Type B pancreatic cell (in vitro differentiated cells): ENCODE data around the gene TMEM44. TPM values are rescaled to one million over a fixed set of nuclear protein-coding genes. Genes with fewer than 3 reads are reported as not detected.

Experiments used
- DNase-seq: peaks from one replicate; pipeline ENCODE4 v3.0.0; 2021; ENCODE audit warnings: mixed read lengths; ENCODE audit not compliant: unreplicated experiment; ENCODE audit errors: extremely low spot score
- H3K27ac Mint-ChIP-seq: 2 replicates; pipeline ENCODE4 v1.8.0; 2021; ENCODE audit warnings: mild to moderate bottlenecking, mixed read lengths
- H3K27me3 Mint-ChIP-seq: 2 replicates; pipeline ENCODE4 v1.8.0; 2021; ENCODE audit warnings: mixed read lengths
- H3K36me3 Mint-ChIP-seq: 2 replicates; pipeline ENCODE4 v1.8.0; 2021; ENCODE audit warnings: mixed read lengths
- H3K4me1 Mint-ChIP-seq: one replicate; pipeline ENCODE4 v1.8.0; 2021; ENCODE audit warnings: mixed read lengths; ENCODE audit not compliant: unreplicated experiment
- H3K4me3 Mint-ChIP-seq: 2 replicates; pipeline ENCODE4 v1.8.0; 2021; ENCODE audit warnings: mild to moderate bottlenecking, mixed read lengths
- H3K9me3 Mint-ChIP-seq: 2 replicates; pipeline ENCODE4 v1.8.0; 2021; ENCODE audit warnings: mixed read lengths
- CTCF ChIP-seq: fragments of 200-600 bp; sonication (generic); conservative IDR thresholded peaks from 2 replicates; pipeline ENCODE4 v1.5.0; 2021; ENCODE audit warnings: antibody characterized with exemption, mild to moderate bottlenecking
- total RNA-seq: library from RNA; stranded (reverse); gene quantifications from 2 replicates; pipeline ENCODE4 v1.2.1, GENCODE V29; 2021; ENCODE audit warnings: low replicate concordance

TMEM44 gene
- total RNA-seq, 1 donor from 2014 or later, result 22.8 TPM

DNA sequence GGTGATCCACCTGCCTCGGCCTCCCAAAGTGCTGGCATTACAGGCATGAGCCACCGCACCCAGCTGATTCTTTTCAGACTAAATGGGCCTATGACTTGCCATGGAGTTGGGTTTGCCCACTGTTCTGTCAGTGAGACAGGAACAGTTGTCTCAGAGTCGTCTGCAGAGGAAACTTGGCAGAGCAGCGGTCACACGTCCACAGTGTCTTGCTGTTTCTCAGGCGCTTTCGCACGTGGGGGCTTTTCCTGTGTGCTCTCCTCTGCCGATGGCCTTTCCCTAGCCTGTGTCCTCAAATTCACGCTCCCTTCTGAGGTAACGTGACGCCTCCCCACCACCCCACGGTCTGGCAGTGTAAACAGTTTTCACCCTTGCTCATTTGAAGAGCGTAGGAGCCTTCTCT lies 11.3 kb downstream of the TMEM44 start:
- no peaks in the 10 kb centered on the region for H3K27me3 Mint-ChIP-seq
- H3K9me3 Mint-ChIP-seq, result no peaks in the 10 kb centered on the region
- DNase-seq, result no peak
- H3K4me3 Mint-ChIP-seq, result no peak overlapping the region
- H3K4me1 Mint-ChIP-seq, result peaks cover 14% of the 10 kb centered on the region
- no peak overlapping the region for H3K27ac Mint-ChIP-seq
- peaks cover 6% of the 10 kb centered on the region for H3K36me3 Mint-ChIP-seq
- TF ChIP-seq CTCF, result no peak

DNA sequence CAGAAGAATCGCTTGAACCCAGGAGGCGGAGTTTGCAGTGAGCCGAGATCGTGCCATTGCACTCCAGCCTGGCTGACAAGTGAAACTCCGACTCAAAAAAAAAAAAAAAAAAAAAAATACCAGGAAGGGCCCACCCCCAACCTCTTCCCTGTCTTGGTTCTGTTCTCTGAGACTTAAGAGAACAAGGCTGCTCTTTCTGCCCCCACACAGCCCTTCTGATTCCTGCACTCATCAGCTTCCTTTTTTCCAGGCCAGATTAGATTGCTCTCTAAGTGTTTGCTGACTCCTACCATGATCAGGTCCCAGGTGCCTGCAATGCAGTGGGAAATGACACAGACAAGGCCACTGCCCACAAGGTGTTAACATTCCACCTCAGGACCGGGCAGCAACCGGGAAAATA lies 13.0 kb downstream of the TMEM44 start:
- no peak overlapping the region for H3K27ac Mint-ChIP-seq
- H3K36me3 Mint-ChIP-seq, result peaks cover 3% of the 10 kb centered on the region
- H3K4me1 Mint-ChIP-seq, result peaks cover 14% of the 10 kb centered on the region
- no peak for DNase-seq
- H3K9me3 Mint-ChIP-seq, result no peaks in the 10 kb centered on the region
- no peaks in the 10 kb centered on the region for H3K27me3 Mint-ChIP-seq
- no peak overlapping the region for H3K4me3 Mint-ChIP-seq
- no peak for TF ChIP-seq CTCF

GRCh38 chr3:194619741-194620140 lies 13.5 kb downstream of the TMEM44 start:
- H3K4me1 Mint-ChIP-seq, result peaks cover 14% of the 10 kb centered on the region
- no peak for TF ChIP-seq CTCF
- no peaks in the 10 kb centered on the region for H3K9me3 Mint-ChIP-seq
- no peak overlapping the region for H3K4me3 Mint-ChIP-seq
- H3K27me3 Mint-ChIP-seq, result no peaks in the 10 kb centered on the region
- H3K27ac Mint-ChIP-seq, result no peak overlapping the region
- peaks cover 3% of the 10 kb centered on the region for H3K36me3 Mint-ChIP-seq
- DNase-seq, result no peak

- Mint-ChIP-seq H3K27ac (no peak overlapping the region), H3K4me3 (no peak overlapping the region), H3K36me3 (peaks cover 3% of the 10 kb centered on the region), H3K9me3 (no peaks in the 10 kb centered on the region), H3K27me3 (no peaks in the 10 kb centered on the region), H3K4me1 (peaks cover 13% of the 10 kb centered on the region)
- no peak for DNase-seq
- no peak for TF ChIP-seq CTCF
Observed at GRCh38 chr3:194618858-194619608, 14.2 kb downstream of the TMEM44 start.

GRCh38 chr3:194617827-194618226 lies 15.4 kb downstream of the TMEM44 start:
- H3K4me3 Mint-ChIP-seq, result no peak overlapping the region
- H3K4me1 Mint-ChIP-seq, result peaks cover 5% of the 10 kb centered on the region
- H3K36me3 Mint-ChIP-seq, result no peaks in the 10 kb centered on the region
- no peaks in the 10 kb centered on the region for H3K27me3 Mint-ChIP-seq
- no peaks in the 10 kb centered on the region for H3K9me3 Mint-ChIP-seq
- DNase-seq, result no peak
- H3K27ac Mint-ChIP-seq, result no peak overlapping the region
- TF ChIP-seq CTCF, result no peak
